Upper lobe of left lung (tissue), 6 donors: Measurements from ENCODE around the gene FBXL15. TPM values are rescaled to one million over a fixed set of nuclear protein-coding genes. Genes with fewer than 3 reads are reported as not detected.

ENCODE experiments used
- ATAC-seq, 2 donors: fragments of 200-7000 bp; cut with Tn5 transposase; one replicate each; pipeline ENCODE4 v1.9.1; 2022; ENCODE audit warnings: mild to moderate bottlenecking in 2 of 2, moderate library complexity in 2 of 2; ENCODE audit not compliant: low FRiP score in 2 of 2
- DNase-seq, 2 donors: peaks; one replicate each; pipeline ENCODE4 v3.0.0-alpha.2; 2019 to 2020
- H3K27ac ChIP-seq, 4 donors: fragments of 200-600 bp; sonication (generic); one replicate each; pipeline ENCODE4 v1.5.1; 2016 to 2019
- H3K27me3 ChIP-seq, 4 donors: fragments of 200-600 bp; sonication (generic); one replicate each; pipeline ENCODE4 v1.5.1; 2017 to 2019
- H3K36me3 ChIP-seq, 4 donors: fragments of 200-600 bp; sonication (generic); one replicate each; pipeline ENCODE4 v1.5.1; 2016 to 2019
- H3K4me1 ChIP-seq, 4 donors: fragments of 200-600 bp; sonication (generic); one replicate each; pipeline ENCODE4 v1.5.1; 2018 to 2019
- H3K4me3 ChIP-seq, 4 donors: fragments of 200-600 bp; sonication (generic); one replicate each; pipeline ENCODE4 v1.5.1; 2017 to 2019; ENCODE audit warnings: mild to moderate bottlenecking in 2 of 4, moderate library complexity in 1 of 4
- H3K9me3 ChIP-seq, 4 donors: fragments of 200-600 bp; sonication (generic); one replicate each; pipeline ENCODE4 v1.5.1; 2018 to 2019
- EP300 ChIP-seq, 4 donors: sonication (generic); formaldehyde crosslinking; IDR thresholded peaks; one replicate each; pipeline ENCODE4 v1.5.1; 2017; ENCODE audit warnings: antibody characterized with exemption in 4 of 4, control low read depth in 2 of 4
- POLR2A ChIP-seq, 4 donors: fragments of 450-650 bp; IDR thresholded peaks; one replicate each; pipeline ENCODE4 v1.5.1; 2016 to 2017; ENCODE audit warnings: antibody characterized with exemption in 4 of 4, mild to moderate bottlenecking in 2 of 4
- POLR2AphosphoS5 ChIP-seq, 2 donors: sonication (generic); formaldehyde crosslinking; IDR thresholded peaks; one replicate each; pipeline ENCODE4 v1.5.1; 2017; ENCODE audit warnings: antibody characterized with exemption in 2 of 2
- WGBS, 2 donors: methylation state at CpG; one replicate each; pipeline ENCODE4 v1.1.5; 2017 to 2018; 5-methylcytosine and 5-hydroxymethylcytosine counted together
- total RNA-seq, 6 donors: library from RNA; depleted of rRNA in 4 of 6; stranded (reverse); fragments of >200 nt in 4 of 6; gene quantifications; one replicate each; pipeline versions ENCODE4 v1.1.0 to v1.2.1, GENCODE V29; 2016 to 2021
- TF ChIP-seq, protein P1 (sequence below), 6 experiments: fragments of 450-650 bp in 4 of 6; fragments of 200-600 bp in 2 of 6; sonication (generic) in 2 of 6; IDR thresholded peaks; one replicate each; pipeline ENCODE4 v1.5.1; 2016 to 2019; ENCODE audit warnings: antibody characterized with exemption in 6 of 6
- donor health status: DM: no; HTN: no; CAD: no; lungs with moderate emphysema.
- donor health status: DM: no; HTN: yes; CAD: no; lungs with severe emphysema.

The FBXL15 gene
- total RNA-seq, 6 donors from 2014 or later = 18.5 to 70.2 (median 26.8) TPM

DNA sequence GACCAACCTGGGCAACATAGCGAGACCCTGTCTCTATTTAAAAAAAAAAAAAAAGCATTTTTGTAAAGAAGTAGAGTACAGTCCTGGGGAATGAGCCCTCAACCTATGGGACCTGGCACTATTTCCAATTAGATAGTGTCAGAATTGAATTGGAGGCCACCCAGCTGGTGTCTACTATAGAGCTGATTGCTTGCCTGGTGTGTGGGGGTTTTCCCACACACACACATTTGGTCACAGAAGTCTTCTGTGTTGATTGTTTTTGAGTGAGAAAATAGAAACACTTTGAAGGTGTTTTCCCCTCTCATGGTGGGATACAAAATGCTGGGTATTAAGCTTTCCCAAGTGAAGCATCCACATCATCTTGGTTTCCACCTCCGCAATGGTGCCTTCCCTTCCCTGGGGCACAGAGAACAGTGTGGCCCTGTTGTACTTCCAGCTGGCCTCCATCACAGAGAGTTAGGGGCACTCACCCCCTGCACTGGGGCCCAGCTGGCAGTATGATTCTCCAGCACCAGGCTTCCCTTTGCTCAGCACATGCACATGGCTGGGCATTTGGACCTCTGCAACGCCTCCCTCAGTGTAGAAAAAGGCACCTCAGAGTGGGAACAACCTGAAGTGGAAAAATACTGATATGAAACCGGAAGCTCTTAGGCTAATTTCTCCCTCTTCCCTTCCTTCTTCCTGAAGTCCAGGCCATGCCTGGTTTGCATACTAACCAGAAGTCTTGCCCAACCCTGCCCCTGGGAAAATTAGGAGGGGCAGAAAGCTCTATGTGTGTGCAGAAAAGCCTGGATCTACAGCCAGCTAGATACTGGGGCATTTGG is 35.8 kb upstream of the FBXL15 start:
- Histone ChIP-seq H3K36me3 (peaks cover 16 to 37% (median 33%) of the 10 kb centered on the region in 4 donors), H3K27me3 (no peaks in the 10 kb centered on the region), H3K9me3 (no peaks in the 10 kb centered on the region), H3K4me3 (no peak overlapping the region), H3K27ac (peak overlapping the region; percentile 12 to 64 (median 30)), H3K4me1 (peaks cover 8 to 17% (median 12%) of the 10 kb centered on the region in 4 donors)
- peak; percentile 68 to 84 for ATAC-seq
- 64 to 76% methylated on average over 4 of the region's 4 CpGs for WGBS, 2 donors
- peak in 1 of 4 donors; percentile 40 for TF ChIP-seq EP300 (IDR thresholded peaks at IDR 0.05)
- TF ChIP-seq POLR2AphosphoS5 (IDR thresholded peaks at IDR 0.05) = no peak
- DNase-seq = peak in 1 of 2 donors; percentile 78

DNA sequence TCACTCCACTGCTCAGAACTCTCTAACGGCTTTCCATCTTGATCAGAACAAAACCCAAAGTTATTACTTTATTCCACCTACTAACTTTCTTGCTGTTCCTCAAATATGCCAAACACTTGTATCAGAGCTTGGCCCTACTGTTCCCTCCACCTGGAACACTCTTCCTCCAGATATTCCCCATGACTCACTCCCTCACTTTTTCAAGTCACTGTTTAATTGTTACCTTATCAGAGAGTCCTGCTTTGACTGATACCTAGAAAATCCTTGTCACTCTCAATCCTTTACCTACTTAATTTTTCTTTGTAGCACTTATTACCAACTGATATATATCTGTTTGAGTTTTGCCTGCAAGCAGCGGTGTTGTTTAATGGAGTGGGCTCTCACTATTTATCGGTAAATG is 30.7 kb upstream of the FBXL15 start:
- Histone ChIP-seq H3K27ac (no peak overlapping the region), H3K9me3 (no peaks in the 10 kb centered on the region), H3K4me3 (no peak overlapping the region), H3K36me3 (no peaks in the 10 kb centered on the region), H3K27me3 (no peaks in the 10 kb centered on the region), H3K4me1 (peaks cover 13 to 26% (median 22%) of the 10 kb centered on the region in 4 donors)
- DNase-seq (no peak), ATAC-seq (no peak)
- TF ChIP-seq, protein P1, sequence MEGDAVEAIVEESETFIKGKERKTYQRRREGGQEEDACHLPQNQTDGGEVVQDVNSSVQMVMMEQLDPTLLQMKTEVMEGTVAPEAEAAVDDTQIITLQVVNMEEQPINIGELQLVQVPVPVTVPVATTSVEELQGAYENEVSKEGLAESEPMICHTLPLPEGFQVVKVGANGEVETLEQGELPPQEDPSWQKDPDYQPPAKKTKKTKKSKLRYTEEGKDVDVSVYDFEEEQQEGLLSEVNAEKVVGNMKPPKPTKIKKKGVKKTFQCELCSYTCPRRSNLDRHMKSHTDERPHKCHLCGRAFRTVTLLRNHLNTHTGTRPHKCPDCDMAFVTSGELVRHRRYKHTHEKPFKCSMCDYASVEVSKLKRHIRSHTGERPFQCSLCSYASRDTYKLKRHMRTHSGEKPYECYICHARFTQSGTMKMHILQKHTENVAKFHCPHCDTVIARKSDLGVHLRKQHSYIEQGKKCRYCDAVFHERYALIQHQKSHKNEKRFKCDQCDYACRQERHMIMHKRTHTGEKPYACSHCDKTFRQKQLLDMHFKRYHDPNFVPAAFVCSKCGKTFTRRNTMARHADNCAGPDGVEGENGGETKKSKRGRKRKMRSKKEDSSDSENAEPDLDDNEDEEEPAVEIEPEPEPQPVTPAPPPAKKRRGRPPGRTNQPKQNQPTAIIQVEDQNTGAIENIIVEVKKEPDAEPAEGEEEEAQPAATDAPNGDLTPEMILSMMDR (IDR thresholded peaks at IDR 0.05) = no peak
- TF ChIP-seq POLR2A (IDR thresholded peaks at IDR 0.05) (no peak), POLR2AphosphoS5 (IDR thresholded peaks at IDR 0.05) (no peak), EP300 (IDR thresholded peaks at IDR 0.05) (no peak)
- WGBS, 2 donors = 85 to 96% methylated on average over 3 of the region's 3 CpGs

DNA sequence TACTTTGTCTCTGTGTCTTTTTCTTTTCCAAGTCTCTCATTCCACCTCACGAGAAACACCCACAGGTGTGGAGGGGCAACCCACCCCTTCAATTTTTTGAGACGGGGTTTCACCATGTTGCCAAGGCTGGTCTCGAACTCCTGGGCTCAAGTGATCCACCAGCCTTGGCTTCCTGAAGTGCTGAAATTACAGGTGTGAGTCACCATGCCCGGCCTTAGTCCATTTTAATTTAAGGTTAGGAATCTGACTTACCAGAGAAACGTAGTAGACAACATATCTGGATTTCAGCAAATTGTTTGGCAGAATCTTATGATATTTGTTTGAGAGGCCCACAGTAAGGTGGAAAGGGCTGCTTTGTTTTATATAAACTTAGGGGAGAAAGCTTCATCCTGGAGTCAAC is 28.3 kb upstream of the FBXL15 start:
- H3K4me3 ChIP-seq = no peak overlapping the region
- TF ChIP-seq, protein P1 (IDR thresholded peaks at IDR 0.05) = no peak
- TF ChIP-seq POLR2A (IDR thresholded peaks at IDR 0.05) (no peak), POLR2AphosphoS5 (IDR thresholded peaks at IDR 0.05) (no peak), EP300 (IDR thresholded peaks at IDR 0.05) (no peak)
- H3K4me1 ChIP-seq = peaks cover 22 to 31% (median 28%) of the 10 kb centered on the region in 4 donors
- no peak for DNase-seq
- WGBS, 2 donors = 82 to 83% methylated on average over 5 of the region's 5 CpGs
- no peak for ATAC-seq
- no peaks in the 10 kb centered on the region for H3K27me3 ChIP-seq
- no peaks in the 10 kb centered on the region for H3K9me3 ChIP-seq
- peaks cover 0 to 4% (median 3%) of the 10 kb centered on the region in 4 donors for H3K36me3 ChIP-seq
- H3K27ac ChIP-seq = no peak overlapping the region

- WGBS, 2 donors = 34 to 35% methylated on average over 29 to 30 of the region's 30 CpGs
- Histone ChIP-seq H3K4me3 (peak overlapping the region; percentile 61 to 82 (median 68)), H3K9me3 (no peaks in the 10 kb centered on the region), H3K27ac (peak overlapping the region; percentile 94 to 97 (median 96)), H3K36me3 (peaks cover 0 to 16% (median 16%) of the 10 kb centered on the region in 4 donors), H3K27me3 (no peaks in the 10 kb centered on the region), H3K4me1 (peaks cover 32 to 43% (median 36%) of the 10 kb centered on the region in 4 donors)
- no peak for TF ChIP-seq EP300 (IDR thresholded peaks at IDR 0.05)
- TF ChIP-seq, protein P1 (IDR thresholded peaks at IDR 0.05) = peak in 2 of 6 experiments; percentile 95 to 96
- TF ChIP-seq POLR2AphosphoS5 (IDR thresholded peaks at IDR 0.05) = no peak
- TF ChIP-seq POLR2A (IDR thresholded peaks at IDR 0.05) = no peak
- no peak for ATAC-seq
- no peak for DNase-seq
Measured at GRCh38 chr10:102393411-102394078, 27.1 kb upstream of the FBXL15 start.
